HepG2 (cell line): ENCODE measurements around the gene NIPAL1. TPM values are rescaled to one million over a fixed set of nuclear protein-coding genes. Genes with fewer than 3 reads are reported as not detected.

ENCODE experiments used
- AGO2 ChIP-seq: fragments of 200-400 bp; formaldehyde crosslinking; optimal IDR thresholded peaks from 2 replicates; pipeline ENCODE3; 2017; ENCODE audit warnings: mild to moderate bottlenecking, low read depth, low read length, moderate library complexity
- CREM ChIP-seq, 2 experiments: sonication (generic) in 1 of 2; formaldehyde crosslinking in 1 of 2; IDR thresholded peaks; 2 replicates each; pipeline versions ENCODE4 v1.4.0 to v1.6.1; 2016 to 2020; ENCODE audit warnings: antibody characterized with exemption in 1 of 2, mild to moderate bottlenecking in 1 of 2, missing genetic modification reagents in 1 of 2
- FOXO1 ChIP-seq: sonication (generic); formaldehyde crosslinking; IDR thresholded peaks from 2 replicates; pipeline ENCODE4 v1.4.0; 2020; ENCODE audit warnings: missing genetic modification reagents
- KAT7 ChIP-seq: IDR thresholded peaks from 2 replicates; pipeline ENCODE4 v1.6.1; 2018; ENCODE audit warnings: borderline replicate concordance, missing compliant biosample characterization
- KLF6 ChIP-seq: IDR thresholded peaks from 2 replicates; pipeline ENCODE4 v1.8.0; 2016; ENCODE audit warnings: missing biosample characterization, missing genetic modification reagents
- MED13 ChIP-seq: sonication (generic); formaldehyde crosslinking; IDR thresholded peaks from 2 replicates; pipeline ENCODE4 v1.5.0; 2020; ENCODE audit warnings: missing genetic modification reagents
- PAWR ChIP-seq: sonication (generic); formaldehyde crosslinking; IDR thresholded peaks from 2 replicates; pipeline ENCODE4 v1.4.0; 2020; ENCODE audit warnings: missing genetic modification reagents, mild to moderate bottlenecking, borderline replicate concordance
- SOX5 ChIP-seq: IDR thresholded peaks from 2 replicates; pipeline ENCODE4 v1.6.1; 2016; ENCODE audit warnings: borderline replicate concordance
- ZNF589 ChIP-seq: sonication (generic); formaldehyde crosslinking; conservative IDR thresholded peaks from 2 replicates; pipeline ENCODE4 v1.8.0; 2022; ENCODE audit warnings: mild to moderate bottlenecking, moderate library complexity, missing genetic modification reagents
- ZNF703 ChIP-seq: sonication (generic); formaldehyde crosslinking; IDR thresholded peaks from 2 replicates; pipeline ENCODE4 v1.5.1; 2020; ENCODE audit warnings: missing genetic modification reagents, mild to moderate bottlenecking, moderate library complexity, borderline replicate concordance
- polyA plus RNA-seq, 8 experiments: library from polyadenylated mRNA; depleted of rRNA in 3 of 8; stranded (reverse) in 7 of 8; unstranded in 1 of 8; fragments of >200 nt; fragmentation: Illumina TruSeq in 4 of 8; extraction: Trizol in 4 of 8; gene quantifications; 2 replicates each; pipeline versions ENCODE4 v1.2.1 to v1.2.3, GENCODE V29; 2011 to 2016; ENCODE audit warnings: low read depth in 4 of 8, missing spikeins in 1 of 8, mixed read lengths in 1 of 8; ENCODE audit not compliant: insufficient read depth in 1 of 8
- total RNA-seq, 5 experiments: library from RNA; depleted of rRNA; stranded (reverse); fragments of >200 nt; fragmentation: Illumina TruSeq; extraction: Trizol; gene quantifications; 2 replicates each; pipeline ENCODE4 v1.2.3, GENCODE V29; 2016; ENCODE audit warnings: low read depth in 1 of 5
- TF ChIP-seq, protein P1 (sequence below): IDR thresholded peaks from 2 replicates; pipeline ENCODE4 v1.6.1; 2012; ENCODE audit warnings: low read depth, low read length, improper control_type of control experiment
- TF ChIP-seq, protein P2 (sequence below): sonication (generic); formaldehyde crosslinking; IDR thresholded peaks from 2 replicates; pipeline ENCODE4 v1.4.0; 2020; ENCODE audit warnings: missing genetic modification reagents
- TF ChIP-seq, protein P3 (sequence below): sonication (generic); formaldehyde crosslinking; IDR thresholded peaks from 2 replicates; pipeline ENCODE4 v1.4.0; 2020; ENCODE audit warnings: missing genetic modification reagents, borderline replicate concordance
- TF ChIP-seq, protein P4 (sequence below): sonication (generic); formaldehyde crosslinking; IDR thresholded peaks from 2 replicates; pipeline ENCODE4 v1.4.0; 2020; ENCODE audit warnings: missing genetic modification reagents, mild to moderate bottlenecking, borderline replicate concordance

Gene NIPAL1
- total and polyA plus RNA-seq, 2 of the 13 experiments (the other 11 are each of a cell fraction or from before 2014, with no cell fraction given), result 1.4 to 3.4 TPM

DNA sequence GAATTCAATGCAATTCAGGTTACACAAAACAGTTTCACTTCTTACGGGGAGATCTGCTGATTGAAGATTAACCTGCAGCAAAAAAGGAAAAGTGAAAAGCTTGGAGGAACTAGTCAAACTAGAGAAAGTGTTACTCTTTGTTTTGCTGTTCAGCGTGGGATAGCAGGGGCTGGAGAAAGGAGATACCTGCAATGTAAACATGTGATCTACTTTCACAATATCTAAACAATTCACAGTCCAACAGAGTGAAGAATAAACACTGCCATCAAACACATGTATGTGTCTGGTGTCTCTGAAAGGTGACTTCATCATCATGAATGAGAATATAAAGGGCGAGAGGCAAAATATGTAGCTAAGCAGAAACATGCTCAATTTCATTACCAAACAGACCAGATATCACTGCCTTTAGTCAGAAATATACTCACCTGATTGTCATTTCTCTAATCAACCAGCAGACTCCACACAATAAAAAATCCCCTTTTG is 26.4 kb downstream of the NIPAL1 start (continued):
- TF ChIP-seq, protein P1, sequence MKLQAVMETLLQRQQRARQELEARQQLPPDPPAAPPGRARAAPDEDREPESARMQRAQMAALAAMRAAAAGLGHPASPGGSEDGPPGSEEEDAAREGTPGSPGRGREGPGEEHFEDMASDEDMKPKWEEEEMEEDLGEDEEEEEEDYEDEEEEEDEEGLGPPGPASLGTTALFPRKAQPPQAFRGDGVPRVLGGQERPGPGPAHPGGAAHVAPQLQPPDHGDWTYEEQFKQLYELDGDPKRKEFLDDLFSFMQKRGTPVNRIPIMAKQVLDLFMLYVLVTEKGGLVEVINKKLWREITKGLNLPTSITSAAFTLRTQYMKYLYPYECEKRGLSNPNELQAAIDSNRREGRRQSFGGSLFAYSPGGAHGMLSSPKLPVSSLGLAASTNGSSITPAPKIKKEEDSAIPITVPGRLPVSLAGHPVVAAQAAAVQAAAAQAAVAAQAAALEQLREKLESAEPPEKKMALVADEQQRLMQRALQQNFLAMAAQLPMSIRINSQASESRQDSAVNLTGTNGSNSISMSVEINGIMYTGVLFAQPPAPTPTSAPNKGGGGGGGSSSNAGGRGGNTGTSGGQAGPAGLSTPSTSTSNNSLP, result peak; percentile 87; the same call in 1 of the 2 replicates
- TF ChIP-seq KAT7 (CRISPR knock-in tag) (no peak), SOX5 (CRISPR knock-in tag) (peak; percentile 90), PAWR (no peak), CREM (IDR thresholded peaks at IDR 0.05) (peak; percentile 50; the same call in 1 of the 2 replicates), CREM (CRISPR knock-in tag; IDR thresholded peaks at IDR 0.05) (no peak), ZNF703 (CRISPR knock-in tag) (no peak), MED13 (CRISPR knock-in tag) (no peak), KLF6 (CRISPR knock-in tag) (peak; percentile 52; the same call in 1 of the 2 replicates), ZNF589 (CRISPR knock-in tag) (no peak), AGO2 (no peak), FOXO1 (peak; percentile 78)
- TF ChIP-seq, protein P2, sequence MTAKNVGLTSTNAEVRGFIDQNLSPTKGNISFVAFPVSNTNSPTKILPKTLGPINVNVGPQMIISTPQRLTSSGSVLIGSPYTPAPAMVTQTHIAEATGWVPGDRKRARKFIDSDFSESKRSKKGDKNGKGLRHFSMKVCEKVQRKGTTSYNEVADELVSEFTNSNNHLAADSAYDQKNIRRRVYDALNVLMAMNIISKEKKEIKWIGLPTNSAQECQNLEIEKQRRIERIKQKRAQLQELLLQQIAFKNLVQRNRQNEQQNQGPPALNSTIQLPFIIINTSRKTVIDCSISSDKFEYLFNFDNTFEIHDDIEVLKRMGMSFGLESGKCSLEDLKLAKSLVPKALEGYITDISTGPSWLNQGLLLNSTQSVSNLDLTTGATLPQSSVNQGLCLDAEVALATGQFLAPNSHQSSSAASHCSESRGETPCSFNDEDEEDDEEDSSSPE (CRISPR knock-in tag), result no peak
- TF ChIP-seq, protein P3, sequence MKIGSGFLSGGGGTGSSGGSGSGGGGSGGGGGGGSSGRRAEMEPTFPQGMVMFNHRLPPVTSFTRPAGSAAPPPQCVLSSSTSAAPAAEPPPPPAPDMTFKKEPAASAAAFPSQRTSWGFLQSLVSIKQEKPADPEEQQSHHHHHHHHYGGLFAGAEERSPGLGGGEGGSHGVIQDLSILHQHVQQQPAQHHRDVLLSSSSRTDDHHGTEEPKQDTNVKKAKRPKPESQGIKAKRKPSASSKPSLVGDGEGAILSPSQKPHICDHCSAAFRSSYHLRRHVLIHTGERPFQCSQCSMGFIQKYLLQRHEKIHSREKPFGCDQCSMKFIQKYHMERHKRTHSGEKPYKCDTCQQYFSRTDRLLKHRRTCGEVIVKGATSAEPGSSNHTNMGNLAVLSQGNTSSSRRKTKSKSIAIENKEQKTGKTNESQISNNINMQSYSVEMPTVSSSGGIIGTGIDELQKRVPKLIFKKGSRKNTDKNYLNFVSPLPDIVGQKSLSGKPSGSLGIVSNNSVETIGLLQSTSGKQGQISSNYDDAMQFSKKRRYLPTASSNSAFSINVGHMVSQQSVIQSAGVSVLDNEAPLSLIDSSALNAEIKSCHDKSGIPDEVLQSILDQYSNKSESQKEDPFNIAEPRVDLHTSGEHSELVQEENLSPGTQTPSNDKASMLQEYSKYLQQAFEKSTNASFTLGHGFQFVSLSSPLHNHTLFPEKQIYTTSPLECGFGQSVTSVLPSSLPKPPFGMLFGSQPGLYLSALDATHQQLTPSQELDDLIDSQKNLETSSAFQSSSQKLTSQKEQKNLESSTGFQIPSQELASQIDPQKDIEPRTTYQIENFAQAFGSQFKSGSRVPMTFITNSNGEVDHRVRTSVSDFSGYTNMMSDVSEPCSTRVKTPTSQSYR, result peak; percentile 30; the same call in 1 of the 2 replicates
- TF ChIP-seq, protein P4, sequence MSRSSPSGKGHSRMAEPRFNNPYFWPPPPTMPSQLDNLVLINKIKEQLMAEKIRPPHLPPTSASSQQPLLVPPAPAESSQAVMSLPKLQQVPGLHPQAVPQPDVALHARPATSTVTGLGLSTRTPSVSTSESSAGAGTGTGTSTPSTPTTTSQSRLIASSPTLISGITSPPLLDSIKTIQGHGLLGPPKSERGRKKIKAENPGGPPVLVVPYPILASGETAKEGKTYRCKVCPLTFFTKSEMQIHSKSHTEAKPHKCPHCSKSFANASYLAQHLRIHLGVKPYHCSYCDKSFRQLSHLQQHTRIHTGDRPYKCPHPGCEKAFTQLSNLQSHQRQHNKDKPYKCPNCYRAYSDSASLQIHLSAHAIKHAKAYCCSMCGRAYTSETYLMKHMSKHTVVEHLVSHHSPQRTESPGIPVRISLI (CRISPR knock-in tag), result no peak
